Measurements from ENCODE around the gene ABCA4. TPM values are rescaled to one million over a fixed set of nuclear protein-coding genes. Genes with fewer than 3 reads are reported as not detected.

ABCA4 gene
- total RNA-seq, 1 experiment from 2014 or later, result 0.09 TPM

DNA sequence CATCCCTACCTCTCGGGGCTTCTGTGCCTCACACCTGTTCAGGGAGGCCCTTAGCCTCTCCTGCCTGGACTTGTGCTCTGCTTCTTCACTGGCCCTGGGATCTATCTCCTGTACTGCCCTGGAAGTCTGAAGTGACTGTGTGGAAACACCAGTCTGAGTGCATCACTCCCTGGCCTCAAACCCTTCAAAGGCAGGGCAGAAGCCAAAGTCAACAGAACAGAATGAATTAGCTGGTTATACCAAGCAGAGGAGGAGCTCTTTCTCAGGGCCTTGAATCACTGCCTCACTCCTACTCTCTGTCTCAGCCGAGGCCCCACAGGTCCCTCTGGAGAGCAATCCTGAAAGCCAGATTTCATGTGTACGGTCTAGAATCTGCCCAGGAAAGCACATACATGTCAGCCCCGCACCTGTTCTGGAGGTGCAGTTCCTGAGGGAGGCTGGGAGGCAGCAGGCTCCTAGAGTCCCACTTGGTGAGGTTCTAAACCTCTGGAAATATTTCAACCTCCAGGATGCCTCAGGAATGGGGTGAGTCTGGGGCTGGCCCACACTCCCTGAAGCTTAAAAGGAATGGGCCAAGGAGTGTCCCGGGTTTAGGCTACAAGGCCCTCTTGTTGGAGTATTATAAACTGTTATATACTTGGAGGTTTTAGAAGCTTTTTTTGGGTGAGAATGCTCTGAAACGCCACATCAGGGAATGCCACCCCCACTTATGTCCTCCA lies 98.3 kb downstream of the ABCA4 start:
- DNase-seq (ENCODE audit: low spot score) (no peak), ATAC-seq (no peak)
- Mint-ChIP-seq H3K27ac (no peak overlapping the region), H3K4me3 (no peak overlapping the region), H3K4me1 (peaks cover 42% of the 10 kb centered on the region), H3K9me3 (no peaks in the 10 kb centered on the region), H3K36me3 (no peaks in the 10 kb centered on the region), H3K27me3 (ENCODE audit: low read depth) (no peaks in the 10 kb centered on the region; the same call in 1 of the 2 replicates)
- ChIA-PET CTCF (interaction anchor here (0.8 to 3.6 kb wide), 5 partner anchors 10 to 42 kb away, joined by 3 to 14 read pairs (median 7); no protein-coding TSS in a partner anchor), POLR2A (interaction anchor here (1.2 kb wide), 1 partner anchor 10 kb away, joined by 3 read pairs; no protein-coding TSS in a partner anchor)
- TF ChIP-seq, protein P1, sequence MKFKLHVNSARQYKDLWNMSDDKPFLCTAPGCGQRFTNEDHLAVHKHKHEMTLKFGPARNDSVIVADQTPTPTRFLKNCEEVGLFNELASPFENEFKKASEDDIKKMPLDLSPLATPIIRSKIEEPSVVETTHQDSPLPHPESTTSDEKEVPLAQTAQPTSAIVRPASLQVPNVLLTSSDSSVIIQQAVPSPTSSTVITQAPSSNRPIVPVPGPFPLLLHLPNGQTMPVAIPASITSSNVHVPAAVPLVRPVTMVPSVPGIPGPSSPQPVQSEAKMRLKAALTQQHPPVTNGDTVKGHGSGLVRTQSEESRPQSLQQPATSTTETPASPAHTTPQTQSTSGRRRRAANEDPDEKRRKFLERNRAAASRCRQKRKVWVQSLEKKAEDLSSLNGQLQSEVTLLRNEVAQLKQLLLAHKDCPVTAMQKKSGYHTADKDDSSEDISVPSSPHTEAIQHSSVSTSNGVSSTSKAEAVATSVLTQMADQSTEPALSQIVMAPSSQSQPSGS (CRISPR knock-in tag; IDR thresholded peaks at IDR 0.05; ENCODE audit: borderline replicate concordance, low read depth), result no peak
- TF ChIP-seq, protein P2, sequence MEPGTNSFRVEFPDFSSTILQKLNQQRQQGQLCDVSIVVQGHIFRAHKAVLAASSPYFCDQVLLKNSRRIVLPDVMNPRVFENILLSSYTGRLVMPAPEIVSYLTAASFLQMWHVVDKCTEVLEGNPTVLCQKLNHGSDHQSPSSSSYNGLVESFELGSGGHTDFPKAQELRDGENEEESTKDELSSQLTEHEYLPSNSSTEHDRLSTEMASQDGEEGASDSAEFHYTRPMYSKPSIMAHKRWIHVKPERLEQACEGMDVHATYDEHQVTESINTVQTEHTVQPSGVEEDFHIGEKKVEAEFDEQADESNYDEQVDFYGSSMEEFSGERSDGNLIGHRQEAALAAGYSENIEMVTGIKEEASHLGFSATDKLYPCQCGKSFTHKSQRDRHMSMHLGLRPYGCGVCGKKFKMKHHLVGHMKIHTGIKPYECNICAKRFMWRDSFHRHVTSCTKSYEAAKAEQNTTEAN (CRISPR knock-in tag; IDR thresholded peaks at IDR 0.05), result no peak
- no peak for TF ChIP-seq ESRRA (CRISPR knock-in tag; IDR thresholded peaks at IDR 0.05; ENCODE audit: borderline replicate concordance)
- TF ChIP-seq NR3C1 (CRISPR knock-in tag; conservative IDR thresholded peaks at IDR 0.05; ENCODE audit: low read depth), result no peak
- no peak for TF ChIP-seq SMAD4 (CRISPR knock-in tag; IDR thresholded peaks at IDR 0.05)
- TF ChIP-seq, protein P3, sequence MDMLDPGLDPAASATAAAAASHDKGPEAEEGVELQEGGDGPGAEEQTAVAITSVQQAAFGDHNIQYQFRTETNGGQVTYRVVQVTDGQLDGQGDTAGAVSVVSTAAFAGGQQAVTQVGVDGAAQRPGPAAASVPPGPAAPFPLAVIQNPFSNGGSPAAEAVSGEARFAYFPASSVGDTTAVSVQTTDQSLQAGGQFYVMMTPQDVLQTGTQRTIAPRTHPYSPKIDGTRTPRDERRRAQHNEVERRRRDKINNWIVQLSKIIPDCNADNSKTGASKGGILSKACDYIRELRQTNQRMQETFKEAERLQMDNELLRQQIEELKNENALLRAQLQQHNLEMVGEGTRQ (CRISPR knock-in tag; IDR thresholded peaks at IDR 0.05), result no peak
- no peak for TF ChIP-seq OVOL2 (CRISPR knock-in tag; IDR thresholded peaks at IDR 0.05; ENCODE audit: borderline replicate concordance)
- TF ChIP-seq, protein P4, sequence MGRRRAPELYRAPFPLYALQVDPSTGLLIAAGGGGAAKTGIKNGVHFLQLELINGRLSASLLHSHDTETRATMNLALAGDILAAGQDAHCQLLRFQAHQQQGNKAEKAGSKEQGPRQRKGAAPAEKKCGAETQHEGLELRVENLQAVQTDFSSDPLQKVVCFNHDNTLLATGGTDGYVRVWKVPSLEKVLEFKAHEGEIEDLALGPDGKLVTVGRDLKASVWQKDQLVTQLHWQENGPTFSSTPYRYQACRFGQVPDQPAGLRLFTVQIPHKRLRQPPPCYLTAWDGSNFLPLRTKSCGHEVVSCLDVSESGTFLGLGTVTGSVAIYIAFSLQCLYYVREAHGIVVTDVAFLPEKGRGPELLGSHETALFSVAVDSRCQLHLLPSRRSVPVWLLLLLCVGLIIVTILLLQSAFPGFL (CRISPR knock-in tag; IDR thresholded peaks at IDR 0.05; ENCODE audit: borderline replicate concordance), result no peak
- no peak for TF ChIP-seq FOXK1 (CRISPR knock-in tag; IDR thresholded peaks at IDR 0.05)
- no peak for TF ChIP-seq ELF4 (CRISPR knock-in tag; IDR thresholded peaks at IDR 0.05; ENCODE audit: low read depth)
- TF ChIP-seq, protein P5, sequence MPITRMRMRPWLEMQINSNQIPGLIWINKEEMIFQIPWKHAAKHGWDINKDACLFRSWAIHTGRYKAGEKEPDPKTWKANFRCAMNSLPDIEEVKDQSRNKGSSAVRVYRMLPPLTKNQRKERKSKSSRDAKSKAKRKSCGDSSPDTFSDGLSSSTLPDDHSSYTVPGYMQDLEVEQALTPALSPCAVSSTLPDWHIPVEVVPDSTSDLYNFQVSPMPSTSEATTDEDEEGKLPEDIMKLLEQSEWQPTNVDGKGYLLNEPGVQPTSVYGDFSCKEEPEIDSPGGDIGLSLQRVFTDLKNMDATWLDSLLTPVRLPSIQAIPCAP (CRISPR knock-in tag; IDR thresholded peaks at IDR 0.05), result no peak
- TF ChIP-seq, protein P6, sequence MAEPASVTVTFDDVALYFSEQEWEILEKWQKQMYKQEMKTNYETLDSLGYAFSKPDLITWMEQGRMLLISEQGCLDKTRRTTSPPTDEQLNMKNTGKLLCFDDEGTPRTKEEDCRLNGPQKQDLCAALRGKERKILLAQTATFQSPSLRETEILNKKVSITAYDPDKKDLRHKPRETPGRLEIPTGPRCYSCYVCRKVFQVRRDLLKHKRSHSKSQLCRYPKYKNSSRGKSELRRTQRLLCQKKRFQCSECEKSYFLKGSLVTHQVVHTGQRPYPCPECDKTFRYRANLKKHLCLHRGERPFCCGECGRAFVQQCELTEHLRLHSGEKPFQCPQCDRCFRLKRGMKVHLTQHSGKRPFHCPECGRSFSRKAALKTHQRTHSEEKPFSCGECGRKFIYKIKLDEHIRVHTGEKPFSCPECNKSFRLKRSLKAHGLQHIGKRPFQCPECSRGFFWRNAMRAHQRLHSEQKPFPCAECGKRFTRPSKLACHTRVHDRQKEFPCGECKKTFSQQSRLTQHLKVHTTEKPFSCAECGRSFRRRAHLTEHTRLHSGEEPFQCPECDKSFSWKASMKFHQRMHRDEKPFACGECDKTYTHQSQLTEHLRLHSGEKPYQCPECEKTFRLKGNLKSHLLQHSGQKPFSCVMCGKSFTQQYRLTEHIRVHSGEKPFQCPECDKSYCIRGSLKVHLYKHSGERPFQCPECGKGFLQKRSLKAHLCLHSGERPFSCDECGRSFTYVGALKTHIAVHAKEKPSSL (CRISPR knock-in tag; conservative IDR thresholded peaks at IDR 0.05), result no peak
- TF ChIP-seq, protein P7, sequence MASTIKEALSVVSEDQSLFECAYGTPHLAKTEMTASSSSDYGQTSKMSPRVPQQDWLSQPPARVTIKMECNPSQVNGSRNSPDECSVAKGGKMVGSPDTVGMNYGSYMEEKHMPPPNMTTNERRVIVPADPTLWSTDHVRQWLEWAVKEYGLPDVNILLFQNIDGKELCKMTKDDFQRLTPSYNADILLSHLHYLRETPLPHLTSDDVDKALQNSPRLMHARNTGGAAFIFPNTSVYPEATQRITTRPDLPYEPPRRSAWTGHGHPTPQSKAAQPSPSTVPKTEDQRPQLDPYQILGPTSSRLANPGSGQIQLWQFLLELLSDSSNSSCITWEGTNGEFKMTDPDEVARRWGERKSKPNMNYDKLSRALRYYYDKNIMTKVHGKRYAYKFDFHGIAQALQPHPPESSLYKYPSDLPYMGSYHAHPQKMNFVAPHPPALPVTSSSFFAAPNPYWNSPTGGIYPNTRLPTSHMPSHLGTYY (CRISPR knock-in tag; IDR thresholded peaks at IDR 0.05), result no peak
- no peak for TF ChIP-seq CREB1 (CRISPR knock-in tag; IDR thresholded peaks at IDR 0.05)

Measured in WTC11 (cell line).